ENCODE measurements around the gene DST.
"Not testable (repeated sequence)": the region's sequence is repeated elsewhere in the genome, so short reads cannot be mapped to it uniquely, and the experiment has no call there.

Gene DST

DNA sequence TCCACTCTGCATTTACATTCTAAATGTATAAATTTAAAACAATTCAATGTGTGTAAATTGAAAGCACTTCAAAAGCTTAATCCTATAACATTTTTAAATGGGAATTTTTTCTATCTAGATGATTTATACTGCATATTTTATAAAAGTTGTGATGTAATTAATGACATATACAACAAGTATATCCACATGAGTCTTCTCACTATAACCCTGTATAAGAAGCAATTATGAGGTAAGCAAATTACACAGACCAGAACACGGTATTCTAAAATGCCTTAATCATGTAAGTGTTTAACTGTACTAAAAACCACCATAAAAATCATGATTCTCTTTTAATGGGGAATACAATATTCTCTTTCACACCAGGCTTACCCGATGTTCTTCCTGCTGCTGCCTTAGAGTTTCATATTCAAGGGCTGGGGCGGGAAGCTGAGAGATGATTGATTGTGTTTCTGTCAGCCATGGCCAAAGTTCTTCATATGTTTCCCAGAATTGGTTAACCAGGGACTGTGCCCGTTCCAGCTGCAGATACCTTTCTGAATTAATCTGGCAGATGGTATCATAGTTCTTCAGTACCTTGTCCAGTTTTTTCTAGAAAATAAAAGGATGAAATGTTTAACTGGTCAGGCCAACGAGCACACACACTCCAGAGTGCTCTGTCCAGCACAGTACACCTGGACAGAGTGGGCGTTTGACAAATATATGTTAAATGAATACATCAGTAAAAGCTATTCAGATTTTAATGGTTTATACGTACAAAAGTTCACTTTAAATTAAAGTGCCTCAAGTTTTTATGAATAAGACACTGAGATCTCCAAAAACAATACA is 127.4 kb downstream of the DST start:
- no peak for DNase-seq (ENCODE audit: low spot score)

DNA sequence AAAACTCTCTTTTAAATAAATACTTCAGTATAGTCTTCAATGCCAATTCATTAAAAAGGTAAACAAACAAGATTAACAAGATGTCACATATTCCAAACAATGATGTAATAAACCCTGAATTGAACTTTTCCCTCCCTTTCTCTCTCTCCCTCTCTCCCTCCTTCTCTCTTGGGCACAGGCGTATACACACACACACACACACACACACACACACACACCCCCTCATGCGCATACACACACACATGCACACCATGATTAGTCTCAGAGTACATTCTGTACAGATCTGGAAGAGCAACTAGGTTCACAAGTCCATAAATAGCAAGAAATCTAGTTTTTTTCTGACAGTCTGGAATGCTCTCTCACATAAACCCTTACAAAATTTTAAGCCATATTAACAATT is 128.3 kb downstream of the DST start:
- DNase-seq (ENCODE audit: low spot score): no peak

DNA sequence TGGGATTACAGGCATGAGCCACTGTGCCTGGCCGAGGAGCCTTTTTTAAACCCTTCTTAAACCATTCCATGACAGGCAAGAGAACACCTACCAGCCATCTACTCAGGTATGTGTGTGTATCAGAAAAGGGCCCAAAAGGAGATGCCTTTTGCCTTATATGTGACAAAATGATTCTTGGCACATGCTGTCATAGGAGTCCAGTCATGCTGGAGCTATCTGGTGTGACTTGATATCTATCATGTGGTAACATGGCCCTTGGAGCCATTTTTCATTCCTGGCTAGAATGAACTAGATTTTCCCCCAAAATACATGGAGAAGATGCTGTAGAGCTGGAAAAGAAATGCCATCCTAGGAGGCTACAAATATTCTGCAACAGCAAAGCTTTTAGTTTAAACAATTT is 129.1 kb downstream of the DST start:
- DNase-seq (ENCODE audit: low spot score): peak; percentile 30

DNA sequence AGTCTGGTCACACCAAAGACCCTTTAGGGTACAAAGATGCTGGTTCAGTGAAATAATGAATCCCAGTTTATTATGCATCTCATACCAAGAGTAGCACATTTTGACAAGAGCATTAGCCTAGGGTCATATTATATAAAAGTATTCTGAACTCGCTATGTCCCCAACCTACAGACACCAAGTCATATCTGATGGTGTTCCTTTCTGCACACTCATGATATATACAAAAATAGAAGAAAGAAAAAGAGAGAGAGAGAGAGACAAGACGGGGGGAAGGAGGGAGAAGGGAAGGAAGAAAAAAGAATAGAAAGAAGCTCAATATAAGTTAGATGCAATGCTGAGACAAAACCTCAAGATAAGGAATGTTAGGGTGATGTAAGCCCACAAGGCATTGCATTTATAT is 131.1 kb downstream of the DST start:
- DNase-seq (ENCODE audit: low spot score): no peak

DNA sequence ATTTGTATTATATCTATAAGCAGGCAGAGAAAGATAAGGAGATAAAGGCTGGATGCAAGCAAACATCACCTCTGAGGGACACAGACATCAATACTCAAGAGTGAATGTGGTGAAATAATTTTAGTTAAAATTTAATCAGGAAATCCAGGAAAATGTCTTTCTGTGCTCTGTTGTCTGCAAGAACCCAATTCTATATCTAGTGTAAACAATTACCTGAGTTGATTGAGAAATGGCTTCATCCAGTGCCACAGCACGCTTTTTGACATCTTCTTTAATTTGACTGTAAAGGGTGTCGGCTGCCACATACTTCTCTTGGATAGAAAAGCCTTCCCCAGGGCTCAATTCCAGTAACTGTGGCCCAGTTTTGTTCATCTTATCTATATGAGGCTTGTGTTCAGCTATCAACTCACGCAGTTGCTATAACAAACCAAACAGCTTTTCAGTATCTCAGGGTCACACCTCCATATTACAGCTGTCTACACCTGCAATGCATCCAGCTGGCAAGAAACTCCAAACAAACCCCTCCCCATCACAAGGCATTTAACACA is 131.6 kb downstream of the DST start:
- no peak for DNase-seq (ENCODE audit: low spot score)

DNA sequence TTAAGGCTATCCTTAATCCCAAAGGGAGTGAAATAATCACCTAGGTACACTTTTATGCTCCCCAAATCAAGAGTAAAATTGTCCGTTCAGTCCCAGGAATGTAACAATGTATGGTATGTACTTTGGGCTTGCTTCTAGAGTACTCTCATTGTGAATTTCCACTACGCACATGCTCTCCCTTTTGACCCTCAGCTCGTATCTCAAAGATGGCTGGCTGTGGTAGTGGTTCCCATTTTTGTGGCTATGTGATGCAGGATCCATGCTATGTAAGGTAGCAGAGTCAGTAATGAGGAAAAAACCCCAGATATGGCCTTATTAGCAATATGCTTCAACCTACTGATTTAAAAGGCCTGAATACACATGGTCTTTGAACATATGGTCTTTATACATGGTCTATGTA is 133.7 kb downstream of the DST start:
- no peak for DNase-seq (ENCODE audit: low spot score)

DNA sequence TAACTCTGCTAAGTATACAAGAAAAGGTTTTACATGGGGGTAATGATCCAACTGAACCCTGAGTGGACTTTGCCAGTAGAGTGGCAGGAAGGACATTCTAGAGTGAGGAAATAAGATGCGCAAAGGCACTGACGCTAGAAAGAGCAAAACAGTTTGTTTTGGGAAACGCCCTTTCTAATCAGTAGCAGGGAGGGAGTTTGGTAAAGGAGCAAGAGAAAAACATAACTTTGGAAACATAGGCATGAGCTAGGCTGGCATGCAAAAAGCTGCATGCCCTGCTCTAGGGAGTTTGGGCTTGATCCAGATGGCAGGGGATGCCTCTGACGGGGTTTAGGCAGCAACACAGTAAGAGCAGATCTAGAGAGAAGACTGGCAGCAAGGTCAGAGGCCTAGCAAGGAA is 135.2 kb downstream of the DST start:
- peak; percentile 7 for DNase-seq (ENCODE audit: low spot score)

DNA sequence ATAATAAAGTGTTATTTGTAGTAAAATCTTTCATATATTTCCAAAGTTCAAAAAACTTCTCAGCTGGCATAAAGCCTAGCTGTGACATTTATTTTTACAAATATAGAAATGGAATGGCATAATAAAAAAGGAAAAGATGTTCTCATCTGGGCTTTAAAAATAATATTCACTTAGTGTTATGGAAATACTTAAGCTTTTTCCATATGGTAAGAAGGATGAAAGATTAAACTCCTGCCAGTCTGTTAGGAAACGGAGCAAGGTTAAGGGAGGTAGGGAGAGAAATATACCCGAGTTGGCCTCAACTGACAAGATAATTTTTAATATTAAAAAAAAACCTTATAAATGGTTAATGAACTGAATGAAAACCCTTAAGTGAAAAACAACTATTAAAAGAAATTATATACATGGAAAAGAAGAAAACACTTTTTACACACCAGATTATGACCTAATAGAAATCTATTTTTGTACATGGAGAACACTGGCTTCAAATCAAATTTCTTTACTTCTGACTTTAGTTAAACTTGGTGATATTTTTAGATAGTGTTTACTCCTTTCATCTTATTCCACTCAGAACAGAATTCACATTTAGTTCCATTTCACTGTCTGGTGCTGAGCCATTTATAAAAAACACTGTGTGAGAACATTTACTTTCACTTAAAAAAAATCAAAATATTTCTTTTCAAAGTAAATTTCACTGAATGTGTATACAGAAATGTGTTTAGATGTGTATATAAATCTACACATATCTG is 137.0 kb downstream of the DST start:
- DNase-seq (ENCODE audit: low spot score): no peak

DNA sequence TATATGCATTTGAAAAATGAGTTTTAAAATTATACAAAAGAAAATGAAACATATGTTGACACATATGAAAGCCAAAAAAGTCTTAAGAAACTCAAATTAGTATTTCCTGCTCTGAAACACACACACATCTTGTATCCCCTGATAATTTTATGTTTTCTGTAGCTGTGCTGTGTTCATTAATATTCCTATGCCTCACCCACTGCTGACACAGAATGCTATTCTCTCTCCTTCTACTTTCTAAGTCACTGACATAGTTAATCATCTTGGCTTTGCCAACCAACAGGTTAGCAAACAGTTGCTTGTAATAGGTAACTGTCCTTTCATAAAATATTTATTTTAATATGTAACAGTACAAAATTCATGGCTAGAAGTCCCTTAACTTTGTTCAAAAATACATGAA is 140.7 kb downstream of the DST start:
- DNase-seq (ENCODE audit: low spot score): no peak

DNA sequence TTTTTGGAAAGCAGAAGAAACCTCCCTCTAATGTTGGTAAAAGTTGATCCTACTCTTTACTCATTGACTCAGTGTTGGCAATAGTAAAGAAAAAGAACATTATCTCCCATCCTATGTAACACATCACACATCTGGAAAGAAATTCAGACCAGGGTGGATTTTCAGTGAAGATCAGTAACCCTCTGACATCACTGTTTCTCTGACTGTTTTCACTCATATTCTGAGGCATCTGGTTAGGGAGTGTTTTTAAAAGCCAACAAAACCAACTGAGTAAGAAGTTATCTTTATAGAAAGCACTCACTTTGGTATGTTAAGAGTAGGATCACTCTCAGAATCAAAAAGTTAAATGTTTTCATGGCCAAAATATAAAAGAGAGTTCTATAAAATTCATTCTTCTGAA is 143.6 kb downstream of the DST start:
- no peak for DNase-seq (ENCODE audit: low spot score)

DNA sequence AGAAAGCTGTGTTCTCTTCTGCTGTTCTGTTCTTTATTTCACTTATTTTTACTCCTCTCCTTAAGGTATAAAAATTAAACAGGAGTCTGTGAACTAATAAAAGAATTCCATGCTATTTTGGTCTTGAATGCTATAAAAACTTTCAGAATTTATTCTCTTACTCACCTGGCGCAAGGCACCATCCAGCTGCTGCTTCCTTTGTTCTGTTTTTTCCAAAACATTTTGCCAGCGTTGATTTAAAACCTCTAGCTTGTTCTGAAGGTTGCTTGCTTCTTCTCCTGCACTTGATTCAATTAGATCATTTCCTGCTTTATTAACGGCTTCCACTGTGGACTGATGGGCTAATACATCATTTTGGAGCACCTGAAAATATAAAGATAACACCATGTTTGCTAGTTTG is 145.0 kb downstream of the DST start:
- DNase-seq (ENCODE audit: low spot score): no peak

DNA sequence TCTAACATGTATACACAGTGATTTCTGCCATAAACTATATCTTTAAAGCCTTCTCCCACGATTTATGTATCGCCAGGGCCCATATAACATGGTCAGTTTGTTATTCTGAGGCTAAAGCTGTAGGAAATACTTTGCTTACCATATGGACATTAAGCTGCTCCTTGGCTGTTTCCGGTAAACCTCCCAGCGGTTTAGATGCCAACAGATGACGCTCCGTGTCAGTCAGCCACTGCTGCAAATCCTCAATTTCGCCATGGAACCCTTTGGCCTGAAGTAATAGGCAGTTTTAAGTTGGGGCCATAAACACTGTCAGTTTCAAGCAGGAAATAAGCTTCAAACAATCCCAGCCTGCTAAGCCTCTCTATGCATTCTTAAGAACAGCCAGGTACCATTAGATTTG is 145.4 kb downstream of the DST start:
- no peak for DNase-seq (ENCODE audit: low spot score)

DNA sequence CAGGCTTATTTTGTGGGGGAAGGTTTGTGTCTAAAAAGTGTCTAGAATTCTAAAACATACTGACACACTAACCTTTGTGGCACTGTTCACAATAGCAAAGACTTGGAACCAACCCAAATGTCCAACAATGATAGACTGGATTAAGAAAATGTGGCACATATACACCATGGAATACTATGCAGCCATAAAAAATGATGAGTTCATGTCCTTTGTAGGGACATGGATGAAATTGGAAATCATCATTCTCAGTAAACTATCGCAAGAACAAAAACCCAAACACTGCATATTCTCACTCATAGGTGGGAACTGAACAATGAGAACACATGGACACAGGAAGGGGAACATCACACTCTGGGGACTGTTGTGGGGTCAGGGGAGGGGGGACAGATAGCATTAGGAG is 146.0 kb downstream of the DST start:
- not testable (repeated sequence) for DNase-seq (ENCODE audit: low spot score)

DNA sequence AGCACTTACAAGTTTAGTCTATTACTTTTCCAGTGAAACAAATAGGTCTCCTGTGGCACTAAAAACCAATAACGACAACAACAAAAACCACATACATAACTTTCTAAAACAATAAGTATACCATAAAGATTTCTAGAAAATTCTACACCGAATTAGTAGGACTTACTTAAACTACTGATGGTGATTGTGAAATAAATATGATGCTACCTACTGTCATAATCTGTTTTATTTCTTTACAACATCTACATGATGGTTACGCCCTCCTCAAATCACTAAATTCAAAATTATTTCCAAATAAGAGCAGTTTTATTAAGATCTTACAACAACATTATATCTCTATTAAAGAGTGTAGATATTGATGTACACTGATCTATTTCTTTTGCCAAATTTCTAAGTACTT is 147.0 kb downstream of the DST start:
- DNase-seq (ENCODE audit: low spot score): no peak

DNA sequence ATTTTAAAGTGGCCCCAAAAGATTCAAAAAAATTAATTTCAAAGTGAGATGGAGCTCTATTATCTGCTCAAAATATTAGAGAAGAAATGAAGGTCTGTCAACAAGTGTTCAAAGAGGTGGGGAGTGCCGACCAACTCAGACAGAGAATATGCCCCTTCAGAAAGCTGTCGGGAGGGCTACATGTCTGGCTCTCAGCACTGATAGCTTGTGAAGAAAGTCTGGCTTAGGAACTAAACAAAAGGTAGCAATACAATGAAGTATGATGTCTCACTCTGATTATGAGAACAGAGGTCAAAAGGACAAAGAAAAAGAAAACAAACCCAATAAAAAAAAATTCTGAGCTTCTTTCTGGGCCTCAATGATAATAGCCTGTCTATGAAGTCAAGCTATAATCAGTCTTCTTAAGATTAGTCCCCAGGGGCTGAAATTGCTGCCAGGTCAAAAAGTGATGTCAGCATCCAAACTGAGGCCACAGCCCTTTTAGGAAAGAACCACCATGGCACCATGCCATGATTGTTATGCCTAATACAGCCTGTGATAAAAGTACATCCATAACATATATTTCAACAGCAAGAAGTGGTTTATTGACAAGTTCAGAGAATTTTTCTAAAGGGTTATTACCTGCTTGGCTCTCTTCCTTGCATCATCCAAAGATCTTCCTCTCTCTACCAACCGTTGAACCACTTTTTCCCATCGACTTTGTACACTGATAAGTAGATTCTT is 150.9 kb downstream of the DST start:
- DNase-seq (ENCODE audit: low spot score): peak; percentile 13

DNA sequence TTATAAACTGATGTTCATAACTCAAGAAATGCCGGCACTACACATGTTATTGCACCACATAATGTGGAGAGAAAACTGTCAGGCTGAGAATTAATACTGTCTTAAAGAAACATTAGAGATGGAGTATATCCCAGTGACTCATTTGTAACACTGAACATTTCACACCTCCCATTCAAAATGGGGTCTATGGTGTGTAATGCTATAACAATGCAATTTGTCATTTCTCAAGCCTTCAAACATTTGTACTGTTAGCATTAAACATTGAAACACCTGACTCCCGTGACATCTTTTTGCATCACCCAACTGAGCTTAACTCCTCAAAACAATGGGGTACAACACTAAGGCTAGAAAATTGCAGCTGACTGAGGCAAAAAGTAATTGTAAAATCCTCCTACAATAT is 151.7 kb downstream of the DST start:
- peak; percentile 13 for DNase-seq (ENCODE audit: low spot score)

DNA sequence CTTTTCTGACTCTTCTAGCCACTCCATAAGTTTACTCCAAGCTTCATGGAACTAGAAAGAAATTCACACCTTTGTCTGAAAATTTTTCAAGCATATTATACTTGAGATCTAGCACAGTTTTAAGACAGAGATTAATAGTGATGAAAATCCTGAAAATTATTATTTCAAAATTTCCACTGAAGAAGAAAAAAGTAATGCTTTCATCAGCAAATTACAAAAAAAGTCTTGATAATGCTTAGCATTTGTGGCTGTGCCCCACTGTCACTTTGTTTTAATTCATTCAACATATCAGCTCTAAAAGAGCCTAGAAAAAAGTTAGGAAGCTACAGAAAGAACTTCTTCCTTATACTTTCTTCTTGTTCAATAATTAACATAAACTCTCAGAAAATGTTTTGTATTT is 153.1 kb downstream of the DST start:
- no peak for DNase-seq (ENCODE audit: low spot score)

DNA sequence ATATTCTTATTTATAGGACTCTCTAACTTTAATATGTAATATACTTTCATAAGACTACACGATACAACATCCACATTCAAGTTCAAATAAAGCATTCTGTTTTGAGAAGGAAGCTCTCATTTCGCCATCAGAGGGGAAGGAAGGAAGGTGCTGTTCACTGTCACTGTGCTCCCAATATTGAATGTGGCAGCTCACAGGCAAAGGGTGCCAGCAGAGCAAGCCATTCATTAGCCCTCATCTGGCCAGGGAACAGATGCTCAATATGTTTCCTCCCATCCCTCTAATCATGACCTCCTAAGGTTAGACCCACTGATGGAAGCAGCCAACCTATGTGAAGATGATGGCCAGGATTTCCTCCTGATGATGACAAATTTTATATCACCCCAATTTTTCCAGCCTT is 154.4 kb downstream of the DST start:
- DNase-seq (ENCODE audit: low spot score): no peak

DNA sequence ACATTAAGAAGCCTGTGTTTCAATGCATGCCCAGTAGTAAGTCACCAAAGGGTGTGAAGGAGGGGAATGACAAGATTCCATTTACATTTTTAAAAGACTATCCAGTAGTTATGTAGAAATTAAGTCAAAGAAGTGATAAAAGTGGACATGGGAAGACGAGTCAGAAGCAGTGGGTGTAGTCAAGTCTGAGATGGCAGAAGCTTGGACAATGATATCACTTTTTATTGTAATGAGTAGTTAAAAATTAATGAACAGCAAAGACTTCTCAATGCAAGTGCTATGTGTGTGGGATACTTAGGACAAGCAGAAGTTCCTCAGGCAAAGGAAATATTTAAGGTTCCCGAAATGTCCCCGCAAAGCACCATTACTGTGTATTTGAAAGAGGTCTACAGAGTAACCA is 156.0 kb downstream of the DST start:
- no peak for DNase-seq (ENCODE audit: low spot score)

DNA sequence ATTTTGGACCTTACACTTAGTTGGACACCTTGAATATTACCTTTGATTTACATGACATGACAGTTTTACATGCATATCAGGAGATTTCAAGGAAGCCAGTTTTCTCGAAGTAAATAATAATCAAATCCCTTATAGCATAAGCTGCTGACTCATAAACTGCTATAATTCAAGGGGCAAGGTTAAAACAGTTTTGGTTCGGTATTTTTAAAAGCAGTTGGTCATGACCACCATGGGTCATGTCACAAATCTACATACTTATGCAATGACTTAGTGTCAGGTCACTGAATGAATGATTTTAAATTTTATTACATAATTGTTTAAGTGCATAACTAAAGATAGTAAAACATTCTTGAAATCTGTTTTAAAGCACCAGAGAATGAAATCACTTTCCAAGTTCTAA is 158.0 kb downstream of the DST start:
- no peak for DNase-seq (ENCODE audit: low spot score)

DNA sequence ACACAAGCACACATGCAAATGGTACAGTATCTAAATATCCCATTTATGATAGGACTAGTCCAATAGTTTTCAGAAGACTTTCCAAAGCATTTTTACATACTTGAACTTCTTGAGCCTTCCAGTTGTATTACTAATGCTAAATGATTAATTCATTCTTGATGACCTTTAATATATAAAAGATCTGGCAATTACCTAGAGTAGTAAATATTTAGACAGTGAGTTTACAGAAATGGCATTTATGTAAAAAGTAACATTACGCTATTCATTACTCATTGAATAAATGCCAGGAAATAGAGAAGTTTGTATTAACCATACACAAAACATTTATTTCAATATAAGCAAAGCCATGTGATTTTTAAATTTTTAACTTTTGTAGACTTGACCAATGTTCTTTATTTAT is 158.8 kb downstream of the DST start:
- DNase-seq (ENCODE audit: low spot score): no peak

DNA sequence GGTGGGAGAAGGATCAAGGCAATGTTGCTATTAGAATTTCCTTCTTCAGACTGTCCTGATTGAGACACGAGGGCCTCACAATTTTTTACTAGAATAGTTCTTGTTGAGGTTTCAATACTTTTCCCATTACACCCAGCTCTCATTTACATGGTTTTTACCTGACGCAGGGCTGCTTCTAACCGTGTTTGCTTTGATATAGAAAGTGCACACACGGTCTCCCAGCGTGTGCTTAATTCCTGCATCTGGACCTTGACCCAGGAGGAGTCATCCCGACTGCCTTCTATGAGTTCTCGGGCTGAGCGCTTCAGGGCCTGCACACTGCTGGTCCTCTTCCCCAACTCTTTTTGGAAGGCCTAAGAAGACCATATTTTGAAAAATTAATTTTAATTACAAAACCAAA is 160.2 kb downstream of the DST start:
- no peak for DNase-seq (ENCODE audit: low spot score)

DNA sequence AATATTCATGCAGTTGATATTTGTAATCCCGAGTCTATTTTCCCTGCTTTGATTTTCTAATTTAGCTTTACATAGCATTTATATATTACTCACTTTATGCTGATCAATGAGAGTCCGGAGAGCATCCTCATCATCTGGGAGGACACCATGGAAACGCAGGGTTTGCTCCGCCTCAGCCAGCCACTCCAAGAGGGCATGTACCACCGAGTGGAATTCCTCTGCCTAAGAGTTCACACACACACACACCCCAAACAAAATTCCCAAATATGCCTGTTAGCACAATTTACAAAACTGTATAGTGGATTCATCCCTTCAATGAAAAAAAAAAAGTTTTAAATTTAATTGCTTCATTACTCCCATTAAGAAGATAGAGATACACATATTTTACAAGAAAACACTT is 160.7 kb downstream of the DST start:
- no peak for DNase-seq (ENCODE audit: low spot score)
